K562 (cell line): ENCODE results near the gene ABCA7. TPM values are rescaled to one million over a fixed set of nuclear protein-coding genes. Genes with fewer than 3 reads are reported as not detected.
A peak's percentile ranks its signal among the peaks of the same experiment; 100 is the strongest.

ENCODE experiments used
- ARID1B ChIP-seq: fragments of 450-650 bp; IDR thresholded peaks from 2 replicates; pipeline ENCODE4 v1.6.1; 2016; ENCODE audit warnings: antibody characterized with exemption, mild to moderate bottlenecking, inconsistent platforms
- ATF1 ChIP-seq, 2 experiments: fragments of 450-650 bp in 1 of 2; IDR thresholded peaks; 2 replicates each; pipeline ENCODE4 v1.6.1; 2016; ENCODE audit warnings: missing compliant biosample characterization in 1 of 2, missing genetic modification characterization in 1 of 2
- CTBP1 ChIP-seq: fragments of 450-650 bp; IDR thresholded peaks from 2 replicates; pipeline ENCODE4 v1.6.1; 2016; ENCODE audit warnings: borderline replicate concordance
- DNMT1 ChIP-seq: fragments of 450-650 bp; IDR thresholded peaks from 2 replicates; pipeline ENCODE4 v1.6.1; 2016; ENCODE audit warnings: antibody characterized with exemption, mild to moderate bottlenecking
- GMEB1 ChIP-seq: fragments of 250-450 bp; sonication (Bioruptor Pico); IDR thresholded peaks from 2 replicates; pipeline ENCODE4 v1.4.0; 2020; ENCODE audit warnings: mild to moderate bottlenecking
- HCFC1 ChIP-seq: IDR thresholded peaks from 2 replicates; pipeline ENCODE4 v1.6.1; 2012; ENCODE audit warnings: low read depth, low read length, improper control_type of control experiment
- HINFP ChIP-seq: fragments of 450-650 bp; conservative IDR thresholded peaks from 2 replicates; pipeline ENCODE4 v1.6.1; 2016; ENCODE audit warnings: missing genetic modification characterization, low read depth, mild to moderate bottlenecking, control low read depth, missing compliant biosample characterization
- JUNB ChIP-seq: fragments of 450-650 bp; formaldehyde crosslinking; conservative IDR thresholded peaks from 2 replicates; pipeline ENCODE4 v1.4.0; 2020; ENCODE audit warnings: mild to moderate bottlenecking
- JUND ChIP-seq, 2 experiments: IDR thresholded peaks; 2 replicates in 1 of 2; 3 replicates in 1 of 2; pipeline ENCODE4 v1.6.1; 2011; ENCODE audit warnings: borderline replicate concordance in 2 of 2, low read depth in 2 of 2, low read length in 2 of 2, improper control_type of control experiment in 1 of 2, missing biosample characterization in 1 of 2, missing genetic modification characterization in 1 of 2, missing genetic modification reagents in 1 of 2
- KHSRP ChIP-seq: fragments of 450-650 bp; IDR thresholded peaks from 2 replicates; pipeline ENCODE4 v1.6.1; 2017
- MAZ ChIP-seq, 2 experiments: fragments of 450-650 bp in 1 of 2; sonication (generic) in 1 of 2; formaldehyde crosslinking; IDR thresholded peaks in 1 of 2; conservative IDR thresholded peaks in 1 of 2; 2 replicates each; pipeline versions ENCODE4 v1.4.0 to v1.5.0; 2020; ENCODE audit warnings: mild to moderate bottlenecking in 1 of 2, missing genetic modification reagents in 1 of 2
- MYC ChIP-seq, 2 experiments: fragments of 250-450 bp in 1 of 2; sonication (Bioruptor Pico) in 1 of 2; IDR thresholded peaks; 2 replicates each; pipeline versions ENCODE4 v1.5.1 to v1.6.1; 2012 to 2021; ENCODE audit warnings: low read depth in 2 of 2, borderline replicate concordance in 1 of 2, improper control_type of control experiment in 1 of 2, low read length in 1 of 2, mild to moderate bottlenecking in 1 of 2, moderate library complexity in 1 of 2
- NR2F6 ChIP-seq: fragments of 450-650 bp; formaldehyde crosslinking; IDR thresholded peaks from 2 replicates; pipeline ENCODE4 v1.4.0; 2020; ENCODE audit warnings: mild to moderate bottlenecking
- NRF1 ChIP-seq, 2 experiments: fragments of 450-650 bp; IDR thresholded peaks in 1 of 2; conservative IDR thresholded peaks in 1 of 2; 2 replicates each; pipeline ENCODE4 v1.6.1; 2014; ENCODE audit warnings: mild to moderate bottlenecking in 2 of 2
- OTX1 ChIP-seq: fragments of 450-650 bp; formaldehyde crosslinking; IDR thresholded peaks from 2 replicates; pipeline ENCODE4 v1.4.0; 2022; ENCODE audit warnings: mild to moderate bottlenecking
- POLR2B ChIP-seq: fragments of 450-650 bp; IDR thresholded peaks from 2 replicates; pipeline ENCODE4 v1.6.1; 2018; ENCODE audit warnings: low read depth; ENCODE audit not compliant: partially characterized antibody
- POLR2G ChIP-seq: fragments of 200-400 bp; formaldehyde crosslinking; IDR thresholded peaks from 2 replicates; pipeline ENCODE4 v1.6.1; 2017; ENCODE audit warnings: low read depth, mild to moderate bottlenecking, antibody characterized with exemption, low read length, moderate library complexity
- RBFOX2 ChIP-seq: fragments of 200-400 bp; formaldehyde crosslinking; IDR thresholded peaks from 2 replicates; pipeline ENCODE4 v1.6.1; 2017; ENCODE audit warnings: low read depth, mild to moderate bottlenecking, low read length, moderate library complexity
- SUPT5H ChIP-seq: fragments of 450-650 bp; IDR thresholded peaks from 2 replicates; pipeline ENCODE4 v1.6.1; 2016
- TBL1XR1 ChIP-seq, 2 experiments: IDR thresholded peaks; 2 replicates each; pipeline ENCODE4 v1.6.1; 2012; ENCODE audit warnings: improper control_type of control experiment in 2 of 2, low read length in 2 of 2, mild to moderate bottlenecking in 1 of 2
- TFAP4 ChIP-seq: sonication (generic); formaldehyde crosslinking; IDR thresholded peaks from 2 replicates; pipeline ENCODE4 v1.8.0; 2022; ENCODE audit warnings: missing genetic modification reagents, mild to moderate bottlenecking, moderate library complexity, borderline replicate concordance
- ZKSCAN8 ChIP-seq: fragments of 200-800 bp; sonication (Bioruptor generic); IDR thresholded peaks from 2 replicates; pipeline ENCODE4 v1.6.1; 2016; ENCODE audit warnings: missing genetic modification characterization, missing compliant biosample characterization
- ZNF445 ChIP-seq: fragments of 250-450 bp; sonication (Bioruptor Pico); IDR thresholded peaks from 2 replicates; pipeline ENCODE4 v1.4.0; 2020; ENCODE audit warnings: low read depth, mild to moderate bottlenecking, moderate library complexity
- ZNF707 ChIP-seq: fragments of 250-450 bp; sonication (Bioruptor Pico); conservative IDR thresholded peaks from 2 replicates; pipeline ENCODE4 v1.8.0; 2022; ENCODE audit warnings: inconsistent platforms, mild to moderate bottlenecking, moderate library complexity
- polyA plus RNA-seq, 8 experiments: library from polyadenylated mRNA; depleted of rRNA in 4 of 8; stranded (reverse) in 5 of 8; unstranded in 3 of 8; fragments of >200 nt; fragmentation: Nextera tagmentation in 2 of 8; fragmentation: Illumina TruSeq in 1 of 8; extraction: Ambion mirVana in 2 of 8; extraction: Trizol in 1 of 8; gene quantifications; 2 replicates each; pipeline versions ENCODE4 v1.2.1 to v1.2.3, GENCODE V29; 2011 to 2014; ENCODE audit warnings: inconsistent platforms in 1 of 8, missing spikeins in 1 of 8
- total RNA-seq, 7 experiments: library from RNA; depleted of rRNA in 6 of 7; stranded (reverse); fragments of >200 nt in 6 of 7; fragmentation: Illumina TruSeq in 2 of 7; extraction: Trizol in 2 of 7; gene quantifications; 2 replicates each; pipeline versions ENCODE4 v1.2.1 to v1.2.3, GENCODE V29; 2011 to 2021; ENCODE audit warnings: low replicate concordance in 1 of 7

Gene ABCA7
- total and polyA plus RNA-seq, 9 of the 15 experiments (the other 6 are each of a cell fraction or from before 2014, with no cell fraction given): 2.3 to 96.1 (median 31.2) TPM

GRCh38 chr19:996051-996838, 43.7 kb upstream of the ABCA7 start (continued):
- TF ChIP-seq SUPT5H (peak; percentile 38; the same call in 1 of the 2 replicates), KHSRP (peak; percentile 79), ATF1 (CRISPR knock-in tag; IDR thresholded peaks at IDR 0.05) (peak; percentile 53; the same call in 1 of the 2 replicates), ATF1 (tag; IDR thresholded peaks at IDR 0.05) (peak; percentile 97), MYC (IDR thresholded peaks at IDR 0.05; ENCODE audit: low read depth, low read length) (no peak), MYC (CRISPR knock-in tag; IDR thresholded peaks at IDR 0.05; ENCODE audit: borderline replicate concordance, low read depth) (no peak), ZNF445 (no peak), POLR2G (peak; percentile 83), ZNF707 (CRISPR knock-in tag) (no peak), HCFC1 (no peak), JUNB (CRISPR knock-in tag) (peak; percentile 95), CTBP1 (peak; percentile 60; the same call in 1 of the 2 replicates), POLR2B (peak; percentile 19), HINFP (tag) (no peak), JUND (IDR thresholded peaks at IDR 0.05; ENCODE audit: borderline replicate concordance, low read depth, low read length) (peak; percentile 99), JUND (tag; IDR thresholded peaks at IDR 0.05; ENCODE audit: borderline replicate concordance, low read depth, low read length) (peak; percentile 94), ZKSCAN8 (CRISPR knock-in tag) (no peak), TBL1XR1 (IDR thresholded peaks at IDR 0.05; ENCODE audit: low read length in 2 of 2) (no peak), DNMT1 (0 out of 2 replicates have a peak, but pooled peaks have one; percentile 11), GMEB1 (CRISPR knock-in tag) (no peak), TFAP4 (CRISPR knock-in tag) (peak; percentile 54; the same call in 1 of the 2 replicates), NRF1 (conservative IDR thresholded peaks at IDR 0.05 in 1 of 2, IDR thresholded peaks at IDR 0.05 in 1 of 2) (peak; percentile 74 to 79), NR2F6 (CRISPR knock-in tag) (peak; percentile 60; the same call in 1 of the 2 replicates), ARID1B (peak; percentile 49), RBFOX2 (peak; percentile 52), OTX1 (CRISPR knock-in tag) (0 out of 2 replicates have a peak, but pooled peaks have one; percentile 37), MAZ (CRISPR knock-in tag; conservative IDR thresholded peaks at IDR 0.05 in 1 of 2, IDR thresholded peaks at IDR 0.05 in 1 of 2) (peak; percentile 18 to 53; a peak in 1 of 4 replicates)
